ENCODE results near the gene RBM47.

DNA sequence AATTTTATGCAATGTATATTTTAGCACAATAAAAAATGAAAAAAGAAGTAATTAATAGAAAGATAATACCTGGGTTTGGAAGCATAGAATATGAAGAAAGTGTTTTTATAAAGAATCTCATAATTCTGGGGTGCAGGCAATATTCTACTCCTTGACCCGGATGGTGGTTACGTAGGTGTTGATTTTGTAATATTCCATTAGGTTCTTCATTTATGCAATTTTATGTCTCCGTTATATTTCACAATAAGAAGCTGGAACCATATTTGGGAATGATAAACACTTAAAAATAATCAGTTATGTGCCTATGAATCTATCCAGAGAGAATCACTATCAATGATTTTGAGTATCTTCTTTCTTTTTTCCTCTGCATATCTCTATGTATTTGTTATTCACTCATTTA, 256.0 kb downstream of the RBM47 start:
- TF ChIP-seq, protein P1, sequence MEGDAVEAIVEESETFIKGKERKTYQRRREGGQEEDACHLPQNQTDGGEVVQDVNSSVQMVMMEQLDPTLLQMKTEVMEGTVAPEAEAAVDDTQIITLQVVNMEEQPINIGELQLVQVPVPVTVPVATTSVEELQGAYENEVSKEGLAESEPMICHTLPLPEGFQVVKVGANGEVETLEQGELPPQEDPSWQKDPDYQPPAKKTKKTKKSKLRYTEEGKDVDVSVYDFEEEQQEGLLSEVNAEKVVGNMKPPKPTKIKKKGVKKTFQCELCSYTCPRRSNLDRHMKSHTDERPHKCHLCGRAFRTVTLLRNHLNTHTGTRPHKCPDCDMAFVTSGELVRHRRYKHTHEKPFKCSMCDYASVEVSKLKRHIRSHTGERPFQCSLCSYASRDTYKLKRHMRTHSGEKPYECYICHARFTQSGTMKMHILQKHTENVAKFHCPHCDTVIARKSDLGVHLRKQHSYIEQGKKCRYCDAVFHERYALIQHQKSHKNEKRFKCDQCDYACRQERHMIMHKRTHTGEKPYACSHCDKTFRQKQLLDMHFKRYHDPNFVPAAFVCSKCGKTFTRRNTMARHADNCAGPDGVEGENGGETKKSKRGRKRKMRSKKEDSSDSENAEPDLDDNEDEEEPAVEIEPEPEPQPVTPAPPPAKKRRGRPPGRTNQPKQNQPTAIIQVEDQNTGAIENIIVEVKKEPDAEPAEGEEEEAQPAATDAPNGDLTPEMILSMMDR (IDR thresholded peaks at IDR 0.05; ENCODE audit: insufficient read depth, low read length, poor library complexity, severe bottlenecking): no peak
- no peak for TF ChIP-seq EZH2phosphoT487 (conservative IDR thresholded peaks at IDR 0.05; ENCODE audit: low read length)
